GM12891 (cell line): ENCODE measurements around the gene SYNGAP1.
"Not testable (repeated sequence)": the region's sequence is repeated elsewhere in the genome, so short reads cannot be mapped to it uniquely, and the experiment has no call there.

Experiments used
- POLR2A ChIP-seq: IDR thresholded peaks from 2 replicates; pipeline ENCODE4 v1.6.1; 2011; ENCODE audit warnings: low read depth, low read length, control low read depth
- POLR2AphosphoS5 ChIP-seq: IDR thresholded peaks from 2 replicates; pipeline ENCODE4 v1.6.1; 2011; ENCODE audit warnings: low read depth, low read length, control low read depth

DNA sequence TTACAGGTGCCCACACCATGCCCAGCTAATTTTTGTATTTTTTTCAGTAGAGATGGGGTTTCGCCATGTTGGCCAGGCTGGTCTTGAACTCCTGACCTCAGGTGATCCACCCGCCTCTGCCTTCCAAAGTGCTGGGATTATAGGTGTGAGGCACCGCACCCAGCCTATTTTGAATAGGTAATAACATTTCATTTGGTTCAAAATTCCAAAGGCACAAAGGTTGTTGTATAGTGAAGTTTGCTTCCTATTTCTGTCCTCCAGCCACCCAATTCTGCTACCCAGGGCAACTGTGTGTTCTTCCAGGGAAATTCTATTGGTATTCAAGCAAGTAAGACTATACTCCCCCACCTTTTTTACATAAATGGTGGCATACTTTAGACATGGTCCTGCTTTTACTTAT is 21.3 kb upstream of the SYNGAP1 start:
- not testable (repeated sequence) for TF ChIP-seq POLR2A, POLR2AphosphoS5
